Fibroblast of skin of right quadriceps (primary cell): ENCODE results near the gene TMEM131L.
"Not testable (repeated sequence)": the region's sequence is repeated elsewhere in the genome, so short reads cannot be mapped to it uniquely, and the experiment has no call there.

Experiments used
- DNase-seq: peaks from one replicate; pipeline ENCODE4 v3.0.0-alpha.2; 2013

The TMEM131L gene

DNA sequence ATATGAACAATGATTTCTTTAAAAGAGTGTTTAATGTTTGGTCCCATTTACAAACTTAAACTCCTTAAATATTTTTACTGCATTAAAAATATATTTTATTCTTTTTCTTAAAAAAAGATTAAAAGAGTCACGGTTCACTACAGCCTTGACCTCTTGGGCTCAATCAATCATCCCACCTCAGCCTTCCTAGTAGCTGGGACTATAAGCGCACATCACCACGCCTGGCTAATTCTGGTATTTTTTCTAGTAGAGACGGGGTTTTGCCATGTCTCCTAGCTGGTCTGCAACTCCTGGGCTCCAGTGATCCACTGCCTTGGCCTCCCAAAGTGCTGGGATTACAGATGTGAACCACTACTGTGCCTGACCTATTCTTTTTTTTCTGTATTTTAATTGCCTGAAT is 113.2 kb downstream of the TMEM131L start:
- DNase-seq = no peak

GRCh38 chr4:153579872-153580271 is 113.7 kb downstream of the TMEM131L start:
- no peak for DNase-seq

GRCh38 chr4:153582954-153583702 is 117.0 kb downstream of the TMEM131L start:
- no peak for DNase-seq

- no peak for DNase-seq
These were observed 118.9 kb downstream of the TMEM131L start for GRCh38 chr4:153585026-153585425.

DNA sequence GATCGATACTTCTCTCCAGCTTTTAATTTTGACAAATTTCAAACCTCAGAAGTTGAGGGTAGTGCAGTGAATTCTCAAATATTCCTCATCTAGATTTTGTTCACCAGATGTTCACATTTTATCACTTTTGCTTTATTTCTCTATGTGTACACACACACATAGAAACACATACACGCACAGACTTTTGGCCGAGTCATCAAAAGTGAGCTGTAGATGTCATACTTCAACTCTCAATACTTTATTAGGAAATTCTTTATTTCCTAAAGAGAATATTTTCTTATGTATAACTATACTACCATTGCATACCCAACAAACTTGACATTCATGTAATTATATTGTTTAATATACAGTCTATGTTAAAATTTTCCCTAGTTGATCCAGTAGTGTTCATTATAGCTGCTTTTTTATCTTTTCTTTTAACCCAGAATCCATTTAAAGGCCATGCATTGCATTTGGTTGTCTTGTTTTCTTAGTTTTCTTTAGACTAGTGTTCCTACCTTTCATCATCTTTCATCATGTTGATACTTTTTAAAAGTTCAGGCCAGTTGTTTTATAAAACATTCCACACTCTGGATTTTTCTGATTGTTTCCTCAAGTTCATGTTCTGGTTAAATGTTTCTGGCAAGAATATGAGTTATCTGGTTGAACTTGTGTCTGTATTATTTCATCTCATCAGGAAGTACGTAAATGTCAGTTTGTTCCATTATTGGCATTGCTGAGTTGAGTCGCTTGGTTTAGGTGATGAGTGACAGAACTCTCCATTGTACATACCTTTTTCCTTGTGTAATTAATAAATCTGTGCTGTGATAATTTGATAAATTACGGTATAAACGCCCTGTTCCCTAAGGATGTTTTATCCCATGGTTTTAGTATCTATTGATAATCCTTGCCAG is 123.8 kb downstream of the TMEM131L start:
- peak; percentile 5 for DNase-seq

DNA sequence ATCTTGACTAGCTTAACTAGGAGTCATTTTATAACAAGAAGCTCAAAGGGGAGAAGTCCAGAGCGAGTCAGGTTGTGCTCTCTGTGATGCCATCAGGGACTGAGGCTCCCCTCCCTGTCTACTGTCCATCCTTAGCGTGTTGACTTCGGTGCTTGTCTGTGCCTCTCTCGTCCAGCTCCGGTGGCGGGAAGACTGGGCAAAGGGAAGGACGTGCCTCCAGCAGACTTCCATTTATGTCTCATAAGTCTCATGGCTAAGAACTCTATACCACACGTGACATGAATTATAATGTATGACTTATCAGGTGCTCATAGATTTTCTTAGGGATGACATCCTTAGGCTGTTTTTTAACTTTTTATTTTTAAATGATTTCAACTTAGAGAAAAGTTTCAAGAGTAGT is 125.3 kb downstream of the TMEM131L start:
- no peak for DNase-seq

GRCh38 chr4:153592064-153592463 is 125.9 kb downstream of the TMEM131L start:
- no peak for DNase-seq

DNA sequence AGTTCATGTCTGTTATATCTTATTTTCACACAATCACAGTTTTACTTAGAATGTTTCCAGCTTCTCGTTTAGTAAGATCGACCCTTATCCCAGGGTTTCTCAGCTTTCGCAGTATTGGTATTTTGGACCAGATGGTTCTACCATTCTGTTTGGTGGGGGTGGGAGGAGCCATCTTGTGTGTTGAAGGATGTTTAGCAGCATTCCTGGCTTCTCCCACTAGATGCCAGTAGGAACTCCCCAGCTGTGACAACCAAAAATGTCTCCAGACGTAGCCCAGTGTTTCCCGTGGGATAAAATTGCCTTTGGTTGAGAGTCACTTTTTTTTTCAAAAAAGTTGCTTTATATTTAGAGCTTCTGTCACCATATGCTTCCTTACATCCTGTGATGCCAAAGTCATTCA is 127.0 kb downstream of the TMEM131L start:
- peak; percentile 5 for DNase-seq

DNA sequence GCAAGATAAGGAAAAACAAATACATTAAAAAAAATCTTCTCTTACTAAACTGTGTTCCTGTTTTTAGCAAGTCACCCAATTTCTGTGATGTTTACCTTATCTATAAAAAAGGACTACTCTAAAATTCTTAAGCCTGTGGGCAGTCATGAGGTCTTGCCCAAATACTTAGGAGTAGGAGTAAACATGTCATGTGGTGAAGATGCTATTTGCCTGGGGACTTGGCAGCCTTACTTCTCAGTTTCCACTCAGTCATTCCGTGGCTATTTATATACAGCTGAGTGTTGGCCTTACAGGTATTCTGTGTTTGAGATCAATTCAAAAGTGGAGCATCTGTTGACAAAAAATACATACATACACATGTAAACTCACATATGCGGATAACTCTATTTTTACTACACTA is 128.1 kb downstream of the TMEM131L start:
- DNase-seq = peak; percentile 16

DNA sequence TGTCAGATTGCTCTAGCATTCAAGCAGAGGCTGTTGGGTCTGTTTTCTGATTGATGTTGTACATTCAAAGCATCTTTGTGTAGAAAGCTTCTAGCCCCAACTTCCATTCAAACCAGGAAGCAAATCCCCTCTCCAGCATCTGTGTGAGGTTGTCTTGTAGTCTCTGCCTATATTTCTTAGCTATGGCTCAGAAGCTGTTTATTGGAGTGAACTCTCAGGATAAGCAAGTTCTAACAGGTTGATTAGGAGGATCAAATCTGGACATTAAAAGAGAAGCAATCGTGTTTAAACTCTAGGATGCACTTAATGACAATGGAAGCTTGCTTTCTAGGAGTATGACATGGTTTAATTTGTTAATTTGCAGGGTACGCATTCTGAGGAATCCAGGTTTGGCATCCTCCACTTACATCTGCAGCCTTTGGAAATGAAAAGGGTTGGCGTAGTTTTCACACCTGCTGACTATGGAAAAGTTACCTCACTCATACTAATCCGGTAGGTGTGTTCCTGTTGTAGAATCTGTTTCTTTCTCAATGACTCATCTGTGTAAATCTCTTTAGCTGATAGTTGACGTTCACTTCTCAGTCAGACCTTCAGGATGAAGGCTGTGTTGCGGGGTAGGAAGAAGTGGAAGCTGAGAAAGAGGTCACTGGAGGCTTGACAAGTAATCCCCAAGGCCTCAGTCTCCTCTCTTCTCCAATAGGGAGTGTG is 129.9 kb downstream of the TMEM131L start:
- no peak for DNase-seq

DNA sequence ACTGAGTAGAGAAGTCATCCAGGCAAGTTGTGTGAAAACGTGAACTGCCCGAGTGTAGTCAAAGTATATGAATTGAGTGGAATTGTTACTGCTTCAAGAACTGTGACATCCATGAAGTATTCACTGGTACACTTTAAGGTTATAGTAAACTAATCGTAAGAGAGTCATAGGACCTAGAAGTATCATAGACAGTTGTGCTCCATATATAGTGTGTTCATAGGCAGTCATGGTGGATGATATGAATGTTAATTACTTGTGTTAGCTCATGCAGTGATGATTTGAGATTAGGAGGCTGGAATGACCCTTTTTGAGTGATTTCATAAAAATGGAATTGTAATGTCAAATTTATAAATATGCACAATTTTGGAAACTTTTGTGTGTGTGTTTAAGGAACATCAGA is 136.6 kb downstream of the TMEM131L start:
- no peak for DNase-seq

DNA sequence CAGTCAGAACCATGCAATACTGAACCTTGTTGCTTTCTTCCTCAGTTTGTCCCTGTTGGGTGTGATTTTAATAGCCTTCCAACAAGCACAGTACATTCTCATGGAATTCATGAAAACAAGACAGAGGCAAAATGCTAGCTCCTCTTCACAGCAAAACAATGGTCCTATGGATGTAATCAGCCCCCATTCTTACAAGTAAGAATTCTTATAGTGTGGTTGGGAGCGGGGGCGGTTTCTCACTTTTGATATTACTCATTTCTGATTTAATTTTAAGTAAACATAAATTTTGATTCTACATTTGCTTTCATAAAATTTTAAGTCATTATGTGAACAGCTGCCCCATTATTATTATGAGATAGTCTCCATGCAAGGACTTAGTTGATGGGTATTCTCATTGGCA is 137.1 kb downstream of the TMEM131L start:
- no peak for DNase-seq

- DNase-seq = no peak
These were observed 137.7 kb downstream of the TMEM131L start for GRCh38 chr4:153603835-153604234.

DNA sequence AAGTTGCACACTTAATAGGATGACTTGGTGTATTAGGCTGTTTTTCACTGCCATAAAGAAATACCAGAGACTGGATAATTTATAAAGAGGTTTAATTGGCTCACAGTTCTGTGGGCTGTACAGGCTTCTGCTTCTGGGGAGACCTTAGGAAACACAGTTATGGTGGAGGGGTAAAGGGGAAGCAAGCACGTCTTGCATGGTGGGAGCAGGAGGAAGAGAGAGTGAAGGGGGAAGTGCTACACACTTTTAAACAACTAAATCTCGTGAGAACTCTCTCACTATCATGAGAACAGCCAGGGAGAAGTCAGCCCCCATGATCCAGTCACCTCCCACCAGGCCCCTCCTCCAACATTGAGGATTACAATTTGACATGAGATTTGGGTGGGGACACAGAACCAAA is 142.9 kb downstream of the TMEM131L start:
- DNase-seq = not testable (repeated sequence)

DNA sequence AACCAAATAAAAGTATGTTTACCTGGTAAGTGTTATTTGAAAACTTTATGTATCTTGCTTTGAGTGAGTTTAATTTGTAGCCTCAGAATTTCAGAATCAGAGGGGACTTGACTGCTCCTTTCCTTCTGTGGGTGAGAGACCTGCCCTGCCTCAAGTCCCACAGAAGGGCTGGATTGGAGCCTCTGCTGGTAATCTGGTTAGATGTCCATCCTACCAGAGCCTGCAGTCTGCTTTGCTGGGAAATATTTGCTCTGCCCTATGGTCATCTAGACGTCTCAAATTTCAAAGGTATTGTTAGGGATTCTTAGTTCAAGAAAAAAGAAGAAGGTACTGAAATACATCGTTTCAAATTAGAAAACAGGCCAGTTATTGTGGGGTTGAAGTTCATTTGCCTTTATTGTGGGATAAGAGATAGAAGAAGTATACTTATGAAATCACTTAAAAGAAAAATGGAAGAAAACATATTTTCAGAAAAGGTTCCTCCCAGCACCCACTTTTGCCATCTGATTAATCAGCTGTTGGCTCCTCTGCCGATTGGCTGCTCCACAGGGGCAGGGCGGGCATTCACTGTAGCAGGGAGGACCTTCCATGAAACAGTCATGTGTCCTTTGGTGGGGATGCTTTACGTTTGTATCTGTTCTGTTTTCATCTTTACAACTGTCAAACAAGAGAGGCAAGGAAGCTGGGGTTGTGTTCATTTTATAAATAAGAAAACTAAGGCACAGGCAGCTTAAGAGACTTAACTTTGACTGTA is 144.6 kb downstream of the TMEM131L start:
- DNase-seq = no peak

DNA sequence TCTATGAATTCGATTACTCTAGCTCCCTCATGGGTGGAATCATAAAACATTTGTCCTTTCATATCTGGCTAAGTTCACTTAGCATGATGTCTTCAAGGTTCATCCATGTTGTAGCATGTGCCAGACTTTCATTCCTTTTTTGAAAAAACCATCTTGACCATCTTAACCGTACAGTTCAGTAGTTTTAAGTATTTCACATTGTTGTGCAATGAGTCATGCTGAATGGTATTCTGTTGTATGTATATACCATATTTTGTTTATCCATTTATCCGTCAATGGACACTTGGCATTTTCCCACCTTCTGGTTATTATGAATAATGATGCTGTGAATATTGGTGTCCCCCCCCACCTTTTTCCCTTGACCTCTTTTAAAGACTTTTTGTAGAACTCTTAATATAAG is 145.5 kb downstream of the TMEM131L start:
- DNase-seq = peak; percentile 59

DNA sequence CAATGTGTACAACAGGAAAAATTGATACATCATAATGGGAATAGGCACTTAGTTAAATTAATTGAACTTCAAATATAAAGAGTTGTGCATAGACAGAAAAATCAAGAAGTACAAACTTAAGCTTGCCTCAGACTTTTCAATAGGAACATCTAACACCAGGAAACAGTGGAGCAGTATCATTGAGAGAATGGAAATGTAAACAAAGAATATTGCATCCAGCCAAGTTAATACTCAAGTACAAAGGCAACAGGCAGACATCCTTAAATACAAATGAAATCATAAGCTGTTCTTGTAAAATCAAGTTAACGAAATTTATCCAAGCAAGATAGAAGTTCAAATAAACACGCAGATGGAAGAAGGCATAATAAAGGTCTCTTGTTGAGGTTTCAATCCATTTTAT is 146.7 kb downstream of the TMEM131L start:
- DNase-seq = no peak

DNA sequence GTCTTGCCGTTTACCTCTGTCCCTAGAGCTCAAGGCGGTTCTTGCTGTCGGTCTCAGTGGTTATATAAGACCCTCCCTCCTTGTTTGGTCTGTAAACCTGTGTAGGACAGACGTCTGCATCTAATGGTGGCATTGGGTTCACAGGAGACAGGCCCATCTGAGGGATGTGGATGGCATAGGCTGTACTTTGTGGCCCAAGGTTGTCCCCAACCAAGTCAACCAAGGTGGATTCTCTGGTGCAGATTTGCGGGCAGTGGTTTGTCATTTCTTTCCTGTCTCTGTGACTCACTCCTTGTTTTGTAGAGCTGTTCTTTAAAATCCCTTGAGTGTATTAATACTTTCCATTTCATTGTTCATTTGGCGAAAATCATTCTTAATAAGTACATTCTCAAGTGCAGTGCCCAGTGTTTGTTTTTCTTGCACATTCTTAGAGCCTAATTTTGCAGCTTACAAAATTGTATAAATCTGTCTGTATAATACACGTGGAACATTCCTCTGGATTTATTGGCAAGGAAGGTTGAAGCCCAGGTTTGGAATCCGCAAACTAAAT is 149.9 kb downstream of the TMEM131L start:
- no peak for DNase-seq

- peak; percentile 36 for DNase-seq
These were observed 152.7 kb downstream of the TMEM131L start for GRCh38 chr4:153618833-153619232.

DNA sequence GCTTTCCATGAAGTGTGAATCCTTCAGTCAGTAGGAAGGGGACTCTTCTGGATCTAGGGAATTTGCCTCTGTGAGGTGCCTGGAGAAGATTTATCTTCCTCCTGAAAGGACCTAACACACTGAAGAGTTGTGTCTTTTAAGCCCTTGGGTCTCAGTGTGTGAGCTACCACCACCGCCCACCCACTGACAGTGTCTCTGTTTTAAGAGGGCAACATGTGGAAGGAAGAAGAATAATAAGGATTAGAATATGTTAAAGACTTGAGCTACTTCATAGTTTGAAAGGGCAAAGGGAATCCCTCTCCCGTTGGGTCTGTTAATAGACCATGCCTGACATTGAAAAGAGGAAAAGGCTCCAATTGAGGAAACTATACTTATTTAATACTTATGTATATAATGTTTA is 153.7 kb downstream of the TMEM131L start:
- DNase-seq = no peak

DNA sequence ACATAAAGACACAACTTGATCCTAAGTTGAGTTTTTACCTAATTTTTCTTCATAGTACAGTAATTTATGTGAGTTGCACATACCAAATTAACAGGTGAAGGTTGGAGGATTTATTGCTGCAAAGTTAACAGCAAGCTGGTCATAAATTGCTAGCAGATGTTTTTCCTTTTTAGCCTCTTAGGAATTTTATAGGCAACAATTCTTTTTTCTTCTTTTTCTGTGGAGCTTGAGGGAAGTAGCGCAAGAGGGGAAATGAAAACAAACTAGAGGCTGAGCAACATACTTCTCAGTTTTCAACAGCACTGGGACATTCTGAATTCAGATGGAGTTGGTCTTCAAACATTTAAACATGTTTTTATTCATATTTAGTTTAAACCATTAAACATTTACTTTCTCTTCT is 154.2 kb downstream of the TMEM131L start:
- DNase-seq = peak; percentile 70

- no peak for DNase-seq
These were observed 155.9 kb downstream of the TMEM131L start for GRCh38 chr4:153622093-153622492.
